GM12873 (cell line): Measurements from ENCODE around the gene NEDD4L.

ENCODE experiments used
- CTCF ChIP-seq: IDR thresholded peaks from 2 replicates; pipeline ENCODE4 v1.5.1; 2012; ENCODE audit warnings: low read depth, mild to moderate bottlenecking, moderate library complexity, low read length, control low read depth; ENCODE audit not compliant: insufficient read depth; ENCODE audit errors: missing control alignments

Gene NEDD4L

GRCh38 chr18:58169472-58169871 lies 125.4 kb downstream of the NEDD4L start:
- no peak for TF ChIP-seq CTCF

DNA sequence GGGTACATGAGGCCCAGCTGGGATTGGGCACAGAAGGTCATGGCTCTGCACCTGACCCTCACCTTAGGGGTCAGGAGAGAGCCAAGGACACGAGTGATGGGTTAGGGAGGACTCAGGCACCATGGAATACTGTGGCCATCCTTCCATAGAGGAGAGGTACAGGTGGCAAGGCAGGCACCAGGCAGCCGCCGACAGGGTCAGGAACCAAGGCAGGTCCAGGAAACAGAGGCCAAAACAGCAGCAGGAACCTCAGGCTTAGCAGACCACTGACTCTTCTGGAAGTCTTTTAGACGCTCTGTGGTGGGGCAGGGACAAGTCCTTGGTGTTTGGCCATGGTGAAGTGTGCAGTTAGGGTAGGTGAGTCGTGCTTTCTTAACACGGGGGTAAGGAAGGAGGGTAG lies 128.0 kb downstream of the NEDD4L start:
- TF ChIP-seq CTCF: no peak

GRCh38 chr18:58174285-58174684 lies 130.3 kb downstream of the NEDD4L start:
- TF ChIP-seq CTCF: no peak

- peak; percentile 17 for TF ChIP-seq CTCF
These were observed 131.2 kb downstream of the NEDD4L start for GRCh38 chr18:58175122-58175785.

DNA sequence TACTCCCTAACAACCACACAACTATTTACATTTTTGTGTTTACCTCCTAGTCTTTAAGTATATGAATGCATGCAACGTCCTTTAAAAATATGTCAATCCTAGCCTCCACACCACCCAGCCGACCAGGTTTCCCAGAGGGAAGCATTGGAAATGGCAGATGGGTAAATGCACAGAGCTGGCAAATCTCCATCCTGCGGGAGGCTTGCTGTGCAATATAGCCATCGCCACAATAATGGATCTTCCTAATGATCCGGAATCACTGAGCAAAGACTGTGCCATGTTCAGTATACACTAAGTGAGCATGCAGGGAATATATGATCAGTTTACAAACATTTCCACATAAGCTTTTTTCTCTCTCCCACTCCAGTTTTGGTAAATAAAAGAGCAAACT lies 131.8 kb downstream of the NEDD4L start:
- TF ChIP-seq CTCF: no peak

GRCh38 chr18:58177004-58177717 lies 133.1 kb downstream of the NEDD4L start:
- TF ChIP-seq CTCF: no peak

- no peak for TF ChIP-seq CTCF
These were observed 134.0 kb downstream of the NEDD4L start for GRCh38 chr18:58177896-58178470.
